Activated naive CD8-positive, alpha-beta T cell (primary cell): ENCODE data around the gene B4GALT5.
A peak's percentile ranks its signal among the peaks of the same experiment; 100 is the strongest.

Experiments
- H3K27ac Mint-ChIP-seq: one replicate; pipeline ENCODE4 v1.8.0; 2021; ENCODE audit warnings: mixed read lengths
- H3K27me3 Mint-ChIP-seq: one replicate; pipeline ENCODE4 v1.8.0; 2021; ENCODE audit warnings: mixed read lengths
- H3K36me3 Mint-ChIP-seq: one replicate; pipeline ENCODE4 v1.8.0; 2021; ENCODE audit warnings: mixed read lengths
- H3K4me1 Mint-ChIP-seq: one replicate; pipeline ENCODE4 v1.8.0; 2021; ENCODE audit warnings: low read depth, mixed read lengths
- H3K4me3 Mint-ChIP-seq: one replicate; pipeline ENCODE4 v1.8.0; 2021; ENCODE audit warnings: mild to moderate bottlenecking, mixed read lengths
- H3K9me3 Mint-ChIP-seq: one replicate; pipeline ENCODE4 v1.8.0; 2021; ENCODE audit warnings: low read depth, mixed read lengths

Gene B4GALT5

DNA sequence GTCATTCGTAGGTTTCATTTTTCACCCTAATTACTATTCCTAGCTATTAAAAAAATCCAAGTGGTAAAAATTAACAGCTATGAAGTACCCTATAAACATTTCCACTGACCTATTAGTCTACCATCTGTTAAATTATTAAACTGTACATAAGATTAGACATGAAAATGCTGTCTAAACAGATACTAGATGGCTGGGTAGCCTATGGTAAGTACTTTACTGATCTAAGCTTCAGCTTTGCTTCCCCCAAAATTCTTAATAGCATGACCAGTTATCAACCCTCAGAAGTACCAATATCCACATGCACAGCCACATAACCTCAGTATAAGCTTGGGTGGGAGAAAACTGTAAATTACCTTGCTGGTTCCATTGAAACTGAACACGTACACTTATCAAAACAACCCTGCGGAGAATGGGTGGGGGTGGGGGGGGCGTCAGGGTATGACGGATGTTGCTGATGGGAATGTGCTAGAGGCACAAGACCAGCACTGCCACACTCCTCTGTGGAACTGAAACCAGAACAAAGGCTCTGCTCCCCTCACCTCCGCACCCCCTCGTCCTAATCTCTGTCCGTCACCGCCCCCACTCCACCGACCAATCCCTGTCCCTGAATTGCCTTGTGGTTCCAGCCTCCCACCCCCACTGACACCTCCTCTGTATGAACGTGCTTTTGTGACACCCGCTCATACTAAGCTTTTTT lies 45.3 kb downstream of the B4GALT5 start:
- Mint-ChIP-seq H3K27me3 (no peaks in the 10 kb centered on the region), H3K4me1 (peaks cover 52% of the 10 kb centered on the region), H3K9me3 (no peaks in the 10 kb centered on the region), H3K4me3 (peak overlapping the region; percentile 43), H3K36me3 (peaks cover 2% of the 10 kb centered on the region), H3K27ac (peak overlapping the region; percentile 25)

DNA sequence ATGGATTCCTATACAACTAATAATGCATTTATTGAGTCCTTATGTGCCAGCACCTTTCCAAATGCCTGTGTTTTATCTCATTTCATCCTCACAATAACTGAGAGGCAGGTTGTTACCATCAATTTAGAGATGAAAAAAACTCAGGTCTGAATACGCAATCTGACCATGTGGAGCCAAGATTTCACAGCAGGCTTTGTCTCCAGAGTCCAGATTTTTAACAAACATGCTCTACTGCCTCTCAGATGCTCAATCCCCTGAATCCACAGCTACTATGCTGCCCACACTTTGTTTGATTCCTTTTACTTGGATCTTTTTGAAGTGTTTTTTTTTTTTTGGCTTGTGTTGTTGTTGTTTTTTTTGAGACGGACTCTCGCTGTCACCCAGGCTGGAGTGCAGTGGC lies 46.8 kb downstream of the B4GALT5 start:
- Mint-ChIP-seq H3K9me3 (no peaks in the 10 kb centered on the region), H3K27me3 (no peaks in the 10 kb centered on the region), H3K27ac (no peak overlapping the region), H3K4me1 (peaks cover 46% of the 10 kb centered on the region), H3K36me3 (no peaks in the 10 kb centered on the region), H3K4me3 (no peak overlapping the region)

DNA sequence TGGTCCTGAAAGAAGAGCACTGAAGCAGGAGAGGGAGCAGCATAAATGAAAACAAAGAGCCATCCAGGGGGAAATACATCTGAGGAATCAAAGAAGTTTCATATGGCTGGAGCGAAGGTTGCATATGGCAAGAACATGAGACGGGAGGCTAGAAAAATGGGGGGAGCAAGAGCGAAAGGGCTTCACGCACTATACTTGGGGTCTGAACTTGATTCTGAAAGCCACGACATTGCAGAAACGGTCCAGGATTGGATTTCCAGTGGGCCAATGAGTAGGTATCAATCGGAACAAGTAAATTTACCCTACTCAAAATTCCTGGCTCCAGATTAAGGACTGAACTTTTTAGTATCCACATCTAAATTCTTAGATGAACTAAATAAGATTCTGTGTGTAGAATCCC lies 47.9 kb downstream of the B4GALT5 start:
- Mint-ChIP-seq H3K4me1 (peaks cover 39% of the 10 kb centered on the region), H3K27ac (no peak overlapping the region), H3K36me3 (no peaks in the 10 kb centered on the region), H3K27me3 (no peaks in the 10 kb centered on the region), H3K4me3 (no peak overlapping the region), H3K9me3 (no peaks in the 10 kb centered on the region)

DNA sequence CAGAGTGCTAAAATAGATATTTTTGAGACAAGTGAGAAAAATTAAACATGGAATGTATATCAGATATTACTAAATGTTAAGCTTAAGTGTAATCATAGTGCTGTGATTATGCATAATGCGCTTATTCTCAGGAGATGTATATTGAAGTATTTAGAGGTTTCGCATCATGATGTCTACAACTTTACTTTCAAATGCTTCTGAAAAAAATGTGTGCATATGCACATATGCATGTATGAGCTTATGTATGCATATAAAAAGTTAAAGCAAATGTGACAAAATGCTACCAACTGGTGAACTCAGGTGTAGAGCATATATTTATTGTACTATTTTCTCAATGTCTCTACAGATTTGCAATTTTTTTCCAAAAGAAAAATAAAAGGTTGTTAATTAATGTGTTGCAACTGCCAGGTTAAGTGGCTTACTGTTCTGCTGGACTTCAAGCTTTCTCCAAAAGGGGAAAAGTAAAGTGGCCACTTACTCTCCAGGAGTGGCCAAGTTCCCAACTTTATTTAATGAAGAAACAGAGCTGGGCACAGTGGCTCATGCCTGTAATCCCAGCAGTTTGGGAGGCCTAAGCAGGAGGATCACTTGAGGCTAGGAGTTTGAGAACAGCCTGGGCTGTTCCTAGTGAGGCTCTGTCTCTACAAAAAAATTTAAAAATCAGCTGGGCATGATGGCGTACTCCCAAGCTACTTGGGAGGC lies 48.9 kb downstream of the B4GALT5 start:
- Mint-ChIP-seq H3K4me1 (peaks cover 29% of the 10 kb centered on the region), H3K27me3 (no peaks in the 10 kb centered on the region), H3K36me3 (no peaks in the 10 kb centered on the region), H3K9me3 (no peaks in the 10 kb centered on the region), H3K4me3 (no peak overlapping the region), H3K27ac (no peak overlapping the region)

DNA sequence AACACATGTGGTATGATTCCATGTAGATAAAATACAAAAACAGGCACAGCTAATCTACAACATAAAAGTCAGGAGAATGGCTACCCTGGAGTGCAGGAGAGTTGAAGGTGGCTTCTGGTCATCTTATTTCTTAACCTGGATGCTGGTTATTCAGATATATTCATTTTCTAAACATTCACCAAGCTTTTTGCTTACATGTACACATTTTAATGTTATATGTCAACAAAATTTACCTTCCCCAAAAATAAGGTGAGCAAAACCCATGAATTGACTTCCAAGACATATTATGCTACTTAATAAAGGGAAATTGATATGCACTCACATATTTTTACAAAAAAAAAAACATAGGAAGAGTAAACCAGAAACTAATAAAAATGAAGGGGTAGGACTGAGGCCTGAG lies 50.6 kb downstream of the B4GALT5 start:
- no peaks in the 10 kb centered on the region for H3K36me3 Mint-ChIP-seq
- no peak overlapping the region for H3K4me3 Mint-ChIP-seq
- H3K4me1 Mint-ChIP-seq: peaks cover 12% of the 10 kb centered on the region
- H3K27ac Mint-ChIP-seq: no peak overlapping the region
- no peaks in the 10 kb centered on the region for H3K27me3 Mint-ChIP-seq
- H3K9me3 Mint-ChIP-seq: no peaks in the 10 kb centered on the region

DNA sequence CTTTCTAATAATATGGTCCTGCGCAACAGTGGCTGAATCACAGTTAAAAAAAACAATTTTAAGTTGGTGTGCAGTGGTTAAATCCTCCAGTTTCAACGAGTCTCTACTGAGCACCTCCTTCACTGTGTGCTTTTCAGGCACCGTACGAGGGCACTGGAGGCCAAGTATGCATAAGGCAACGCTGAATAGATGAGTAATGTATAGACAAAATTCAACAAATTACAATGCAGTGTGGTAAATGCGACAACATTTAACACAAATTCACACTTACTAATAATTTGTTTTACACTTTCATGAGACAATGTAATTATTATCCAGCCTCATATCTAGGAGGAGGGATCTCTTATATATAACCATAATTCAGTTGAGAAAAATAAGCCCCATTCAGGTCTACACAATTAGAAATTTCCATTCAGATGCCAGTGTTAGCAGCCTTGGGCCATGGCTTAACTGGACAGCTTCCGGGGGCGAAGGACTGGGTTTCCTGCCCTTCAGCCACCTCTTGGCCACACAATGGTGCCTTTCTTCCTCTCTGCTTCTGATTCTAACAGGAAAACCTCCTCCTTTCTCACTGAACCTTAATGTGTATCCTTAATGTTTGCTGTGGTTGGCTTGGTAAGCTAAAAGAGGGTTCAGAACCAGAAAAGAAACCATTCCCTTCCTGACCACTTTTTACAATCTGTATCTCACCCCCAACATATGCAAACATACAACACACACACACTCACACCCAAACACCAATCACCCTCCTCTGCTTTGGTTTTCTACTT lies 51.9 kb downstream of the B4GALT5 start:
- H3K4me3 Mint-ChIP-seq: no peak overlapping the region
- peaks cover 10% of the 10 kb centered on the region for H3K4me1 Mint-ChIP-seq
- H3K9me3 Mint-ChIP-seq: no peaks in the 10 kb centered on the region
- no peaks in the 10 kb centered on the region for H3K36me3 Mint-ChIP-seq
- no peaks in the 10 kb centered on the region for H3K27me3 Mint-ChIP-seq
- H3K27ac Mint-ChIP-seq: no peak overlapping the region

DNA sequence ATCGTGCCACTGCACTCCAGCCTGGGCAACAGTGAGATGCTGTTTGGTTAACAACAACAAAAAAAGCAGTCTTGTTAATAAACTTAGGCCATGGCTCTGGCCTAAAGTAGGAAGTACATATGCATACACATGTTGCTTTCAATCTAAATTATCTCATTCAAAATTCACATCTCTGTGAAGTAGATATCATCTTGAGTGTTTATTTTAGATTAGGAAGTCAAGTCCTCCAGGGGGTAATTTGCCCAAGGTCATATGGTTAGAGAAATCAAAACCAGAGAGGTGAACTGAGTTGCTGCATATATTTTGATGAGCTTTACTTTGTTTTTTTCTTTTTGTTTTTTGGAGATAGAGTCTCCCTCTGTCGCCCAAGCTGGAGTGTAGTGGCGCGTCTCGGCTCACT lies 52.8 kb downstream of the B4GALT5 start:
- H3K4me1 Mint-ChIP-seq: peaks cover 10% of the 10 kb centered on the region
- H3K4me3 Mint-ChIP-seq: no peak overlapping the region
- H3K27ac Mint-ChIP-seq: no peak overlapping the region
- peaks cover 3% of the 10 kb centered on the region for H3K36me3 Mint-ChIP-seq
- H3K27me3 Mint-ChIP-seq: no peaks in the 10 kb centered on the region
- no peaks in the 10 kb centered on the region for H3K9me3 Mint-ChIP-seq

DNA sequence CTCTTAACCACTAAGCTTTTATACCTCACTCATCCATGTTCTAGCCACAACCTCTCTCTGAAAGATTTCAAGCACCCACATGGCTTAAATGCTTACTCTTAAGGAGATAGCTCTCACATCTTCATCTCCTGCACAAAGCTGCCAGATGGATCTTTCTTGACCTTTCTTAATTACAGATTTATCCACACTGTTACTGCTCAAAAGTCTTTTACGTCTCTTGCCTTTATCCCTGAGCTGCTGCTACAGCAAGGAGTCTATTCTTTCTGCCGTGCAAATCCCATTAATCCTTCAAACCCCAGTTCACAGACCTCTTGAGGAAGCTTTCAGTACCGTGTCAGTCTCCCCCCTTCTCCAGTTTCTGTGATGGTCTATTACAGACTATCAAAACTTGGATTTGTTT lies 54.6 kb downstream of the B4GALT5 start:
- Mint-ChIP-seq H3K4me1 (peaks cover 3% of the 10 kb centered on the region), H3K4me3 (no peak overlapping the region), H3K27me3 (no peaks in the 10 kb centered on the region), H3K36me3 (peaks cover 8% of the 10 kb centered on the region), H3K9me3 (no peaks in the 10 kb centered on the region), H3K27ac (no peak overlapping the region)

DNA sequence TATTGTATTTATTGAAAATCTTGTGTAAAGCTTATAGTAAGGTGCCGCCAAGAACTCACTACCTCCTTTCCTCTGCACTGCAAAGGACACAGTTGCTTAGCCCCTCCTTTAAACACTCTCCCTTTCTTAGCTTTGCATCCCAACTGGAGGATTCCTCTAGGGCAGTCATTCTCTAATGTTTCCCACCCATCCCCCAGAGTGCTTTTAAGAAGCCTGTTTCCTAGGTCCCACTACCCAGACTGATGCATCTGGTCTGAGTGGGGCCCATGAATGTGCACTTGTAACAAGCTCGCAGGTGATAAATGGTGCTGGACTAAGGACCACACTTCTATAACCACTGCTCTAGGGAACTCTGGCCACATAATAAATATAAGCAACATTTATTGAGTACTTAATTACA lies 55.2 kb downstream of the B4GALT5 start:
- H3K36me3 Mint-ChIP-seq: peaks cover 11% of the 10 kb centered on the region
- no peaks in the 10 kb centered on the region for H3K27me3 Mint-ChIP-seq
- H3K4me1 Mint-ChIP-seq: peaks cover 3% of the 10 kb centered on the region
- no peaks in the 10 kb centered on the region for H3K9me3 Mint-ChIP-seq
- H3K4me3 Mint-ChIP-seq: no peak overlapping the region
- H3K27ac Mint-ChIP-seq: no peak overlapping the region

DNA sequence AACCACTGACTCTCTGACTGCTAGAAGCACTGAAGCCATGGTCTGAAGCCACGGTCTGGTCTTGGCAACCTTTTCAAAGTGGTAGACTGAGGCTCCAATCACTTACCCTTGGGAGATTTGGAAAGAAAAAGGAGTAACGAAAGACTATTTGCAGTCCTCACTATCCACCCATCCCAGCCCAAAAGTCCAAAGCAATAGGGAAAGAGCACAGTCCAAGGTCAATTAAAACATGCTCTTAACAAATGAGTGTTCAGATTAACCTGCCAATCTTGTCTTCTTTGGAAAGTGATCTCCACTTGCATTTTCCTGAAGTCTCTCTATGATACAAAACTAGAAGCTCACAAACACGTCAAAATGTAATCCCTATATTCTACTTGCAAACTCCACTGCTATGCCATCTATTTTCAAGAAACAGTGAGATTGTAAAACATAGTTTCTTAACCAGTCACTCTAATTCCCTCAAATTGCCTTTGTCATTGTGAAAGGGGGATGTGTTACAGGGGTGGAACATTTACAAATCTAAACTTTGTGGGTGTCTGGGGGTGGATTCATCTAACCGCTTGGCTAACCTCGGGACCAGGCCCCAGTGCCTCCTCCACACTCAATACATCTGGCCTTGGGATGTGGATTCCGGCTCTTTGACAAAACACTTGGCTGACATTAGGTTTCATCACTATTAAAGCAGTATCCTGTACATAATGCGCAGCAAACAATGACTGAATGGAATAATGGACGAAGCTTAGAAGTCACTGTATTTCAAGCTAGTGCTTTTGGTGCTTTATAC lies 56.4 kb downstream of the B4GALT5 start:
- Mint-ChIP-seq H3K9me3 (no peaks in the 10 kb centered on the region), H3K27me3 (no peaks in the 10 kb centered on the region), H3K27ac (no peak overlapping the region), H3K4me1 (no peaks in the 10 kb centered on the region), H3K36me3 (peaks cover 11% of the 10 kb centered on the region), H3K4me3 (no peak overlapping the region)

DNA sequence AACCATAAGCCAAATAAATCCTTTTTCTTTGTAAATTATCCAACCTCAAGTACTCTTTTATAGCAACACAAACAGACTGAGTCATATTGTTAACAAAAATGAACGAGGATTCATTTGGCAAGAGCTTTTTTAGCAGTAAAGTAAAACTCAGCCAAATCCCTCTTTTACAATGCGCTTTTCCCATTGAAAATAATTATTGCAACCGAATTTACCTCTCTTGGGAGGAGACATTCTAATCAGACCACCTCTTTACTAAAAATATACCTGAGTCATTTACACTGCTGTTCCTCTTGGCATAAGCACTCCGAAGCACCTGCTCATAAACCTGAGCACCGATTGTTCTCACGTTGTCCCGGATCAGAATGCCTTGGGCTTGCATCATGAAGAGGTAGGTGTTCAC lies 57.4 kb downstream of the B4GALT5 start:
- H3K9me3 Mint-ChIP-seq: no peaks in the 10 kb centered on the region
- peaks cover 11% of the 10 kb centered on the region for H3K36me3 Mint-ChIP-seq
- H3K4me1 Mint-ChIP-seq: no peaks in the 10 kb centered on the region
- no peaks in the 10 kb centered on the region for H3K27me3 Mint-ChIP-seq
- no peak overlapping the region for H3K27ac Mint-ChIP-seq
- H3K4me3 Mint-ChIP-seq: no peak overlapping the region

DNA sequence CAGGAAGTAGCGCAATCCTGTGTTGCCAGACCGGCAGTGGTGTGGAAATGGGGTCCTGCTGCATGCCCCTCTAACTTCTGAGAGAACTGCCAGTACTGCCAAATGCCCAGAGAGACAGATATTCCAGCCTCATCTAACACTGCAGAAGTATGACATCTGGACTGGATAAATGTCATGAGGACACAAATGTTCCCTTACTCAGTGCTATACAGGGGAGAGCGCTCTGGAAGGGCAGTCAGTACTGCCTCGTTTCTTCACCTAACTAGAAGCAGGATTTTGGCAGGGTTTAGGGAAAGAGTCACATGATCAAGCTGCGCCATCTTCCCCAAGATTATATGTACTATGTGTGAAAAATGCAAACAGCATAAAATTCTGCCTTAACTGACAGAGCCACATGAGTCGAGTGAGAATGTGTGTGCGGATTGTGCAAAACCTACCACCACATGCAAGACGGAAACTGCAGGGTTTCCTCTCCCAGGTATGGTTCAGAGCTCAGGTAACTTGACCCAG lies 59.7 kb downstream of the B4GALT5 start:
- H3K27ac Mint-ChIP-seq: no peak overlapping the region
- H3K27me3 Mint-ChIP-seq: no peaks in the 10 kb centered on the region
- no peak overlapping the region for H3K4me3 Mint-ChIP-seq
- no peaks in the 10 kb centered on the region for H3K4me1 Mint-ChIP-seq
- H3K36me3 Mint-ChIP-seq: peaks cover 13% of the 10 kb centered on the region
- no peaks in the 10 kb centered on the region for H3K9me3 Mint-ChIP-seq

DNA sequence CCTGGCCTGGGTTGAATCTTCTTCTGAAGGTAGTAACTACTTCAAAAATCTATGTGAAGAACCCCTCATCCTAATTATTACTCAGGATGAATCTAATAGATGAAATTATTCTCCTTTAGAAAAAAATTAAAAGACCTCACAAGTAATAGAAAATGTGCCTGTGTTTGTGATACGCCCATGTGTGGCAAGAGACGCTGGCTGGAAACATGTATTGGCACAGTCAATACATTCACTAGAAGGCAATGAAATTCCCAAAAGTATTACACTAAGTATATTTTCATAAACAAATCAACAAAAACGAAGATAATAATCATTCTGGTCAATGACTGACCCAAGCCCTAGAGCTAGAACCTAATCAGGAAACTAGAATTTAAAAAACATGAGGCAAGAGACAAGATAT lies 64.0 kb downstream of the B4GALT5 start:
- peaks cover 21% of the 10 kb centered on the region for H3K36me3 Mint-ChIP-seq
- H3K27me3 Mint-ChIP-seq: no peaks in the 10 kb centered on the region
- H3K27ac Mint-ChIP-seq: no peak overlapping the region
- H3K4me1 Mint-ChIP-seq: no peaks in the 10 kb centered on the region
- H3K9me3 Mint-ChIP-seq: no peaks in the 10 kb centered on the region
- H3K4me3 Mint-ChIP-seq: no peak overlapping the region

DNA sequence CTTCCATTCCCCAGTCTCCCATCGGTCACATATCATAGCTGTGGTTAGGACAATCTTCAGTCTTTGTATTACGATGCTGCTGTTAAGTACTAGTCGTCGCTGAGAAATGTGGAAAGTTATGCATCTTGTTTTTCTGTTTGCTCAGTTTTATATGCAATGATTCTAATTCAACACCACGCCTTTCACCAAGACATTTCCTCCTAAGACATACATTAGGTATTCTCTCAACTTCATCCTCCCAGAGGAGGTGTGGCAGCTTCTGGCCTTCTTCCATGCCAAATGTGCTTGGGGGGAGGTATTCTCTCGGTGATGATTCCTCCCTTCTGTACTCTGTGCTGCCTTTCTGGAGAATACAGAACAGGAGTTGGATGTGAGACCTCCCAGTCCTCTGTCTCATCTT lies 66.1 kb downstream of the B4GALT5 start:
- H3K9me3 Mint-ChIP-seq: no peaks in the 10 kb centered on the region
- H3K4me3 Mint-ChIP-seq: no peak overlapping the region
- H3K4me1 Mint-ChIP-seq: peaks cover 2% of the 10 kb centered on the region
- peaks cover 18% of the 10 kb centered on the region for H3K36me3 Mint-ChIP-seq
- H3K27ac Mint-ChIP-seq: no peak overlapping the region
- H3K27me3 Mint-ChIP-seq: no peaks in the 10 kb centered on the region
